SK-N-SH (cell line): ENCODE measurements around the gene STAT5B. TPM values are rescaled to one million over a fixed set of nuclear protein-coding genes. Genes with fewer than 3 reads are reported as not detected.

Experiments used
- CTCF ChIA-PET: fragments of 300-600, 350-600 bp; formaldehyde crosslinking; extraction: SDS; loops from one replicate; lab custom pipeline; 2021; lab: Yijun Ruan, JAX
- POLR2A ChIA-PET: fragments of 350-600 bp; sonication (Branson Sonifier 250); formaldehyde crosslinking; extraction: SDS; loops from one replicate; lab custom pipeline; 2020; ENCODE audit warnings: antibody characterized with exemption, inconsistent platforms; lab: Yijun Ruan, JAX
- DNase-seq: peaks from one replicate; pipeline ENCODE4 v3.0.0; 2012
- H2AFZ ChIP-seq: fragments of 200-600 bp; sonication (generic); 2 replicates; pipeline ENCODE4 v1.8.1; 2016; ENCODE audit warnings: antibody characterized with exemption, mild to moderate bottlenecking, low read depth
- H3F3A ChIP-seq: fragments of 200-600 bp; sonication (generic); replicated peaks from 2 replicates; pipeline ENCODE3; 2016; ENCODE audit warnings: antibody characterized with exemption, mild to moderate bottlenecking; ENCODE audit not compliant: insufficient read depth
- H3K27ac ChIP-seq, 2 experiments: fragments of 200-500 bp in 1 of 2; fragments of 200-600 bp in 1 of 2; sonication (Bioruptor generic) in 1 of 2; sonication (generic), shearing (Covaris generic) in 1 of 2; 2 replicates each; pipeline versions ENCODE4 v1.5.1 to v1.6.1; 2014 to 2016; ENCODE audit warnings: low read depth in 2 of 2, inconsistent platforms in 1 of 2, low read length in 1 of 2, mild to moderate bottlenecking in 1 of 2, mixed read lengths in 1 of 2
- H3K27me3 ChIP-seq: fragments of 200-600 bp; sonication (generic), shearing (Covaris generic); 2 replicates; pipeline ENCODE4 v1.6.1; 2016; ENCODE audit warnings: mixed run types; ENCODE audit not compliant: insufficient read depth
- H3K36me3 ChIP-seq, 2 experiments: fragments of 200-500 bp in 1 of 2; fragments of 200-600 bp in 1 of 2; sonication (Bioruptor generic) in 1 of 2; sonication (generic) in 1 of 2; replicated peaks in 1 of 2; 2 replicates each; pipeline versions ENCODE3 to v1.5.1; 2014 to 2016; ENCODE audit warnings: low read length in 1 of 2, mild to moderate bottlenecking in 1 of 2; ENCODE audit not compliant: insufficient read depth in 2 of 2, control insufficient read depth in 1 of 2
- H3K4me1 ChIP-seq, 2 experiments: fragments of 200-500 bp in 1 of 2; fragments of 200-600 bp in 1 of 2; sonication (Bioruptor generic) in 1 of 2; sonication (generic), shearing (Covaris generic) in 1 of 2; 2 replicates each; pipeline versions ENCODE4 v1.5.1 to v1.6.1; 2014 to 2016; ENCODE audit warnings: low read depth in 1 of 2, low read length in 1 of 2, mixed run types in 1 of 2; ENCODE audit not compliant: insufficient read depth in 2 of 2, control insufficient read depth in 1 of 2
- H3K4me2 ChIP-seq: fragments of 200-600 bp; sonication (generic), shearing (Covaris generic); 2 replicates; pipeline ENCODE4 v1.6.1; 2017; ENCODE audit warnings: mixed run types
- H3K4me3 ChIP-seq, 2 experiments: fragments of 200-500 bp in 1 of 2; fragments of 200-600 bp in 1 of 2; sonication (Bioruptor generic) in 1 of 2; sonication (generic), shearing (Covaris generic) in 1 of 2; 2 replicates each; pipeline versions ENCODE4 v1.5.1 to v1.8.1; 2014 to 2016; ENCODE audit warnings: low read depth in 2 of 2, inconsistent platforms in 1 of 2, low read length in 1 of 2, mild to moderate bottlenecking in 1 of 2, mixed read lengths in 1 of 2, moderate library complexity in 1 of 2
- H3K79me2 ChIP-seq: fragments of 200-600 bp; sonication (generic); 2 replicates; pipeline ENCODE4 v1.8.1; 2017; ENCODE audit warnings: mild to moderate bottlenecking; ENCODE audit not compliant: insufficient read depth
- H3K9ac ChIP-seq: fragments of 200-600 bp; sonication (generic); 2 replicates; pipeline ENCODE4 v1.6.1; 2017; ENCODE audit warnings: mixed run types
- H3K9me2 ChIP-seq: fragments of 200-600 bp; sonication (generic); 2 replicates; pipeline ENCODE4 v1.6.1; 2017; ENCODE audit warnings: mixed run types
- H3K9me3 ChIP-seq: fragments of 200-600 bp; sonication (generic); 2 replicates; pipeline ENCODE4 v1.6.1; 2017; ENCODE audit warnings: mixed run types, mild to moderate bottlenecking, moderate library complexity
- H4K20me1 ChIP-seq: fragments of 200-600 bp; sonication (generic); 2 replicates; pipeline ENCODE4 v1.6.1; 2017; ENCODE audit warnings: mild to moderate bottlenecking, mixed run types; ENCODE audit not compliant: insufficient read depth
- CHD2 ChIP-seq: fragments of 150-350 bp; IDR thresholded peaks from 2 replicates; pipeline ENCODE4 v1.6.1; 2018; ENCODE audit warnings: low read length; ENCODE audit not compliant: partially characterized antibody
- EP300 ChIP-seq, 2 experiments: IDR thresholded peaks; 2 replicates each; pipeline versions ENCODE4 v1.4.0 to v1.6.1; 2012; ENCODE audit warnings: borderline replicate concordance in 1 of 2, low read depth in 1 of 2, low read length in 1 of 2
- FOSL2 ChIP-seq: IDR thresholded peaks from 2 replicates; pipeline ENCODE4 v1.4.0; 2012; ENCODE audit warnings: low read depth, mild to moderate bottlenecking, moderate library complexity, borderline replicate concordance
- IRF3 ChIP-seq: fragments of 150-350 bp; IDR thresholded peaks from 2 replicates; pipeline ENCODE4 v1.6.1; 2016; ENCODE audit warnings: mild to moderate bottlenecking, low read depth, low read length
- JUND ChIP-seq: IDR thresholded peaks from 2 replicates; pipeline ENCODE4 v1.4.0; 2012
- MEF2A ChIP-seq: IDR thresholded peaks from 2 replicates; pipeline ENCODE4 v1.4.0; 2012; ENCODE audit warnings: low read depth, borderline replicate concordance
- MXI1 ChIP-seq: IDR thresholded peaks from 2 replicates; pipeline ENCODE4 v1.6.1; 2012; ENCODE audit warnings: mild to moderate bottlenecking, low read depth, low read length, improper control_type of control experiment
- NFIC ChIP-seq: IDR thresholded peaks from 2 replicates; pipeline ENCODE4 v1.4.0; 2012; ENCODE audit warnings: borderline replicate concordance
- NRF1 ChIP-seq: IDR thresholded peaks from 2 replicates; pipeline ENCODE4 v1.6.1; 2012; ENCODE audit warnings: low read depth, mild to moderate bottlenecking, low read length
- POLR2AphosphoS5 ChIP-seq: IDR thresholded peaks from 2 replicates; pipeline ENCODE4 v1.6.1; 2012; ENCODE audit warnings: low read depth, low read length
- RXRA ChIP-seq: IDR thresholded peaks from 2 replicates; pipeline ENCODE4 v1.4.0; 2012; ENCODE audit warnings: low read depth, mild to moderate bottlenecking, borderline replicate concordance
- SIN3A ChIP-seq: IDR thresholded peaks from 2 replicates; pipeline ENCODE4 v1.6.1; 2012; ENCODE audit warnings: low read depth, mild to moderate bottlenecking, low read length, moderate library complexity, borderline replicate concordance
- SMC3 ChIP-seq: IDR thresholded peaks from 2 replicates; pipeline ENCODE4 v1.6.1; 2012; ENCODE audit warnings: low read depth, low read length, improper control_type of control experiment
- TAF1 ChIP-seq: IDR thresholded peaks from 2 replicates; pipeline ENCODE4 v1.6.1; 2012; ENCODE audit warnings: low read depth, mild to moderate bottlenecking, low read length, moderate library complexity, borderline replicate concordance
- TCF12 ChIP-seq: IDR thresholded peaks from 2 replicates; pipeline ENCODE4 v1.4.0; 2012
- TEAD4 ChIP-seq: IDR thresholded peaks from 2 replicates; pipeline ENCODE4 v1.4.0; 2012; ENCODE audit warnings: mild to moderate bottlenecking, borderline replicate concordance; ENCODE audit not compliant: insufficient read depth
- USF1 ChIP-seq: IDR thresholded peaks from 2 replicates; pipeline ENCODE4 v1.4.0; 2012; ENCODE audit warnings: low read depth, borderline replicate concordance
- WGBS: methylation state at CpG from one replicate; pipeline ENCODE4 v1.1.6; 2017; ENCODE audit warnings: low lambda C conversion rate; 5-methylcytosine and 5-hydroxymethylcytosine counted together
- polyA plus RNA-seq, 3 experiments: library from polyadenylated mRNA; depleted of rRNA; stranded (reverse); fragments of >200 nt; gene quantifications; 2 replicates each; pipeline ENCODE4 v1.2.3, GENCODE V29; 2012
- TF ChIP-seq, protein P1 (sequence below): fragments of 150-350 bp; IDR thresholded peaks from 2 replicates; pipeline ENCODE4 v1.6.1; 2017; ENCODE audit warnings: antibody characterized with exemption, low read length, low read depth, borderline replicate concordance
- TF ChIP-seq, protein P2 (sequence below): fragments of 200-600 bp; sonication (generic); IDR thresholded peaks from 2 replicates; pipeline ENCODE4 v1.6.1; 2017; ENCODE audit warnings: antibody characterized with exemption, mild to moderate bottlenecking, moderate library complexity
- TF ChIP-seq, protein P3 (sequence below): IDR thresholded peaks from 2 replicates; pipeline ENCODE4 v1.4.0; 2012; ENCODE audit warnings: low read depth
- TF ChIP-seq, protein P4 (sequence below): IDR thresholded peaks from 2 replicates; pipeline ENCODE4 v1.6.1; 2012; ENCODE audit warnings: mild to moderate bottlenecking, low read depth, low read length, moderate library complexity

Gene STAT5B
- polyA plus RNA-seq, 1 of the 3 experiments (the other 2 are of a cell fraction) = 23.6 TPM

DNA sequence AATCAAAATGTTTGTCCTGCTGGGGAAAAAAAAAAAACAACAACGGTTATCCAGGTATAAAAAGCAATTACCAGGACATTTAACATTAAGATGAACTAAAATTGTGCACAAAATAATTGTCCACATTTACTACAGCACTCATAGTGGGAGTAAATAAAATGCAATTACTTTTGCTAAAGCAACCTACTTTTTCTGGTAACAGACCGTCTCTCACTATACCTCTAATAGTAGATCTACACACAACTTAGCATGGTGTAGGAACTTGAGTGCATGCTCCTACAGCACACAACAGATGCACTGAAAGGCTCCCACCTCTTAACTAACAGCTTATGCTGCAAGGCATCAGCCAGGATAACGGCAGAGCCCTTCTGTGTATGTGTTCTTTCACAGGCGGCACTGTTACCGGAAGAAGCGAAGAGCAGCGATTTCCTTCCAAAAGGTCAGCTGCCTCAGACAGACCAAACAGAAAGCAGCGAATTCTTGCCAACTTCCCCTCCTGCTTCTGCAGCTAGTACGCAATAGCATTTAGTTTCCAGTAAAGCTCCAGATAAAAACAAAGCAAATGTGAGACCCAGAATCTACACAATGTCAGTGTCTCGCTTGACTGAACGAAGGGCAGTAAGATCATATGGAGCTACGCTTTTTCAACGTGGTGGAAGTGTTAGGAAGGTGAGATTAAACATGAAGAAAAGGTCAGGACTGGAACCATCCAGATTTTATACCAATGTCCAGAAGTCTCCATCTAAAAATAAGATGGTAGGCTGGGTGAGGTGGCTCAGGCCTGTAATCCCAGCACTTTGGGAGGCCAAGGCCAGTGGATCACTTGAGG lies 27.6 kb downstream of the STAT5B start:
- Histone ChIP-seq H3K36me3 (peaks cover 0 to 6% of the 10 kb centered on the region in 2 experiments), H3K27me3 (no peaks in the 10 kb centered on the region), H2AFZ (peak overlapping the region; percentile 66; the same call in 1 of the 2 replicates), H3K27ac (peak overlapping the region; percentile 73 to 94), H4K20me1 (no peaks in the 10 kb centered on the region), H3K4me3 (peak overlapping the region; percentile 40 to 51), H3K9ac (peak overlapping the region; percentile 48; the same call in 1 of the 2 replicates), H3K9me2 (no peaks in the 10 kb centered on the region), H3K4me1 (peaks cover 8 to 11% of the 10 kb centered on the region in 2 experiments; a peak in 3 of 4 replicates), H3K9me3 (no peaks in the 10 kb centered on the region), H3F3A (peaks cover 19% of the 10 kb centered on the region), H3K79me2 (peaks cover 66% of the 10 kb centered on the region), H3K4me2 (peak overlapping the region; percentile 70)
- 33% methylated on average over 13 of the region's 13 CpGs for WGBS
- DNase-seq = peak; percentile 69
- POLR2A ChIA-PET = interaction anchor here (0.6 to 1.9 kb wide), 7 partner anchors 9 to 374 kb away, joined by 3 to 6 read pairs (median 3); partner anchors contain the start of genes DNAJC7 and KCNH4
- CTCF ChIA-PET = interaction anchor here (0.9 to 2.5 kb wide), 6 partner anchors 12 to 158 kb away, joined by 3 to 9 read pairs (median 6); no protein-coding TSS in a partner anchor
- TF ChIP-seq MEF2A (no peak), SMC3 (no peak), USF1 (peak; percentile 87), TAF1 (peak; percentile 58; the same call in 1 of the 2 replicates), JUND (no peak), RXRA (no peak), TCF12 (no peak), CHD2 (peak; percentile 39), SIN3A (no peak), EP300 (IDR thresholded peaks at IDR 0.05; ENCODE audit: borderline replicate concordance in 1 of 2, low read depth in 1 of 2, low read length in 1 of 2) (no peak), NFIC (no peak), MXI1 (peak; percentile 83), TEAD4 (no peak), POLR2AphosphoS5 (peak; percentile 70), IRF3 (no peak), FOSL2 (no peak), NRF1 (no peak)
- TF ChIP-seq, protein P1, sequence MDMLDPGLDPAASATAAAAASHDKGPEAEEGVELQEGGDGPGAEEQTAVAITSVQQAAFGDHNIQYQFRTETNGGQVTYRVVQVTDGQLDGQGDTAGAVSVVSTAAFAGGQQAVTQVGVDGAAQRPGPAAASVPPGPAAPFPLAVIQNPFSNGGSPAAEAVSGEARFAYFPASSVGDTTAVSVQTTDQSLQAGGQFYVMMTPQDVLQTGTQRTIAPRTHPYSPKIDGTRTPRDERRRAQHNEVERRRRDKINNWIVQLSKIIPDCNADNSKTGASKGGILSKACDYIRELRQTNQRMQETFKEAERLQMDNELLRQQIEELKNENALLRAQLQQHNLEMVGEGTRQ = peak; percentile 67; the same call in 1 of the 2 replicates
- TF ChIP-seq, protein P2, sequence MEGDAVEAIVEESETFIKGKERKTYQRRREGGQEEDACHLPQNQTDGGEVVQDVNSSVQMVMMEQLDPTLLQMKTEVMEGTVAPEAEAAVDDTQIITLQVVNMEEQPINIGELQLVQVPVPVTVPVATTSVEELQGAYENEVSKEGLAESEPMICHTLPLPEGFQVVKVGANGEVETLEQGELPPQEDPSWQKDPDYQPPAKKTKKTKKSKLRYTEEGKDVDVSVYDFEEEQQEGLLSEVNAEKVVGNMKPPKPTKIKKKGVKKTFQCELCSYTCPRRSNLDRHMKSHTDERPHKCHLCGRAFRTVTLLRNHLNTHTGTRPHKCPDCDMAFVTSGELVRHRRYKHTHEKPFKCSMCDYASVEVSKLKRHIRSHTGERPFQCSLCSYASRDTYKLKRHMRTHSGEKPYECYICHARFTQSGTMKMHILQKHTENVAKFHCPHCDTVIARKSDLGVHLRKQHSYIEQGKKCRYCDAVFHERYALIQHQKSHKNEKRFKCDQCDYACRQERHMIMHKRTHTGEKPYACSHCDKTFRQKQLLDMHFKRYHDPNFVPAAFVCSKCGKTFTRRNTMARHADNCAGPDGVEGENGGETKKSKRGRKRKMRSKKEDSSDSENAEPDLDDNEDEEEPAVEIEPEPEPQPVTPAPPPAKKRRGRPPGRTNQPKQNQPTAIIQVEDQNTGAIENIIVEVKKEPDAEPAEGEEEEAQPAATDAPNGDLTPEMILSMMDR = no peak
- TF ChIP-seq, protein P3, sequence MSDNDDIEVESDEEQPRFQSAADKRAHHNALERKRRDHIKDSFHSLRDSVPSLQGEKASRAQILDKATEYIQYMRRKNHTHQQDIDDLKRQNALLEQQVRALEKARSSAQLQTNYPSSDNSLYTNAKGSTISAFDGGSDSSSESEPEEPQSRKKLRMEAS = 0 out of 2 replicates have a peak, but pooled peaks have one; percentile 34
- TF ChIP-seq, protein P4, sequence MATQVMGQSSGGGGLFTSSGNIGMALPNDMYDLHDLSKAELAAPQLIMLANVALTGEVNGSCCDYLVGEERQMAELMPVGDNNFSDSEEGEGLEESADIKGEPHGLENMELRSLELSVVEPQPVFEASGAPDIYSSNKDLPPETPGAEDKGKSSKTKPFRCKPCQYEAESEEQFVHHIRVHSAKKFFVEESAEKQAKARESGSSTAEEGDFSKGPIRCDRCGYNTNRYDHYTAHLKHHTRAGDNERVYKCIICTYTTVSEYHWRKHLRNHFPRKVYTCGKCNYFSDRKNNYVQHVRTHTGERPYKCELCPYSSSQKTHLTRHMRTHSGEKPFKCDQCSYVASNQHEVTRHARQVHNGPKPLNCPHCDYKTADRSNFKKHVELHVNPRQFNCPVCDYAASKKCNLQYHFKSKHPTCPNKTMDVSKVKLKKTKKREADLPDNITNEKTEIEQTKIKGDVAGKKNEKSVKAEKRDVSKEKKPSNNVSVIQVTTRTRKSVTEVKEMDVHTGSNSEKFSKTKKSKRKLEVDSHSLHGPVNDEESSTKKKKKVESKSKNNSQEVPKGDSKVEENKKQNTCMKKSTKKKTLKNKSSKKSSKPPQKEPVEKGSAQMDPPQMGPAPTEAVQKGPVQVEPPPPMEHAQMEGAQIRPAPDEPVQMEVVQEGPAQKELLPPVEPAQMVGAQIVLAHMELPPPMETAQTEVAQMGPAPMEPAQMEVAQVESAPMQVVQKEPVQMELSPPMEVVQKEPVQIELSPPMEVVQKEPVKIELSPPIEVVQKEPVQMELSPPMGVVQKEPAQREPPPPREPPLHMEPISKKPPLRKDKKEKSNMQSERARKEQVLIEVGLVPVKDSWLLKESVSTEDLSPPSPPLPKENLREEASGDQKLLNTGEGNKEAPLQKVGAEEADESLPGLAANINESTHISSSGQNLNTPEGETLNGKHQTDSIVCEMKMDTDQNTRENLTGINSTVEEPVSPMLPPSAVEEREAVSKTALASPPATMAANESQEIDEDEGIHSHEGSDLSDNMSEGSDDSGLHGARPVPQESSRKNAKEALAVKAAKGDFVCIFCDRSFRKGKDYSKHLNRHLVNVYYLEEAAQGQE = no peak
